GM19240 (cell line): ENCODE results near the gene SPATA3.

ENCODE experiments used
- DNase-seq: peaks from one replicate; pipeline ENCODE4 v3.0.0; 2011; ENCODE audit warnings: low spot score; ENCODE audit not compliant: insufficient read length

SPATA3 gene

GRCh38 chr2:231028889-231029288, 33.0 kb downstream of the SPATA3 start:
- DNase-seq: no peak

GRCh38 chr2:231029563-231029962, 33.6 kb downstream of the SPATA3 start:
- no peak for DNase-seq

- no peak for DNase-seq
Observed at GRCh38 chr2:231030725-231031124, 34.8 kb downstream of the SPATA3 start.

GRCh38 chr2:231032575-231033140, 36.7 kb downstream of the SPATA3 start:
- no peak for DNase-seq

- DNase-seq: no peak
Observed at GRCh38 chr2:231033147-231034132, 37.5 kb downstream of the SPATA3 start.

- DNase-seq: no peak
Observed at GRCh38 chr2:231034291-231034882, 38.5 kb downstream of the SPATA3 start.

GRCh38 chr2:231036131-231036530, 40.2 kb downstream of the SPATA3 start:
- DNase-seq: no peak

GRCh38 chr2:231036578-231037106, 40.7 kb downstream of the SPATA3 start:
- no peak for DNase-seq

- no peak for DNase-seq
Observed at GRCh38 chr2:231037202-231037730, 41.3 kb downstream of the SPATA3 start, which contains the start of gene C2orf72. Gene C2orf72 (plus strand): TSS chr2:231037523. CDS start chr2:231037566, 43 bp downstream.

GRCh38 chr2:231037731-231038482, 42.0 kb downstream of the SPATA3 start:
- no peak for DNase-seq

GRCh38 chr2:231038483-231039293, 42.8 kb downstream of the SPATA3 start:
- DNase-seq: no peak

- DNase-seq: no peak
Observed at GRCh38 chr2:231039294-231039664, 43.4 kb downstream of the SPATA3 start.

GRCh38 chr2:231039821-231040364, 44.0 kb downstream of the SPATA3 start:
- no peak for DNase-seq

- DNase-seq: no peak
Observed at GRCh38 chr2:231041061-231041689, 45.3 kb downstream of the SPATA3 start.

- DNase-seq: no peak
Observed at GRCh38 chr2:231043796-231044195, 47.9 kb downstream of the SPATA3 start.

GRCh38 chr2:231046916-231047273, 51.0 kb downstream of the SPATA3 start:
- DNase-seq: no peak

GRCh38 chr2:231047274-231047922, 51.5 kb downstream of the SPATA3 start:
- no peak for DNase-seq

GRCh38 chr2:231047923-231048915, 52.3 kb downstream of the SPATA3 start:
- no peak for DNase-seq
